ENCODE measurements around the gene PPP1R3E. TPM values are rescaled to one million over a fixed set of nuclear protein-coding genes. Genes with fewer than 3 reads are reported as not detected.

PPP1R3E gene
- total RNA-seq, 1 experiment from 2014 or later = 3.9 TPM

DNA sequence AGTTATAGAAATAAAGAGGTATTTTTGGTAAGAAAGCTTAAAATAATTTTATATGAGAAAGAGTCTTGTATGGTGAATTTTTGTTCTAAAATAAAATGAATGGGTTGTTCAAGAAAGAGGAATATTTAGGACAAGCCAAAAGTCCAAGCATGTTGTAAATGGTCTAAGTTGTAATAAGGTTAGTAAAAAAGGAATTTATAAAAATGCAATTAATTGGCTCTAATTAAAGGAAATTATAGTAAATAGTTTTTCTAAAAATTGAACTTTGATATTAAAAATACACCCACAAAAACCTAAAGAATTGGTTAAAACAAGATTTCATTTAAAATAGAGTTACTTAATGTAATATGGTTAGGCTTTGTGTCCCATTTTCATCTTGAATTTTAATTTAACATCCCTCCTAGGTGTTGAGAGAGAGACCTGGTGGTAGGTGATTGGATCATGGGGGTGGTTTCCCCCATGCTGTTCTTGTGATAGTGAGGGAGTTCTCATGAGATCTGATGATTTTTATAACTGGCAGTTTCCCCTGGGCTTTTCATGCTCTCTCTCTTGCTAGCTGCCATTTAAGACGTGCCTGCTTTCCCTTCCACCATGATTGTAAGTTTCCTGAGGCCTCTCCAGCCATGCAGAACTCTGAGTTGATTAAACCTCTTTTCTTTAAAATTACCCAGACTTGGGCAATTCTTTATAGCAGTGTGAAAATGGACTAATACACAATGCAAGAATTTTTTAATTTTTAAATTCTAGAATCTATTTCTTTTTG, 37.0 kb upstream of the PPP1R3E start:
- Histone ChIP-seq H3K18ac (ENCODE audit: insufficient read length, low read depth, low read length) (no peak overlapping the region), H3K27me3 (ENCODE audit: insufficient read depth, low read length) (no peaks in the 10 kb centered on the region), H2BK20ac (ENCODE audit: low read depth, low read length, poor library complexity, severe bottlenecking) (no peak overlapping the region), H2BK12ac (ENCODE audit: insufficient read length, low read depth, low read length) (no peak overlapping the region), H3T11ph (ENCODE audit: low read length) (no peak overlapping the region), H3K9ac (ENCODE audit: extremely low read depth, insufficient read length, low read length) (no peak overlapping the region), H2AK5ac (ENCODE audit: insufficient read length, low read length) (no peak overlapping the region), H3K23me2 (ENCODE audit: insufficient read length, low read depth, low read length, poor library complexity, severe bottlenecking) (no peaks in the 10 kb centered on the region), H3K9me3 (ENCODE audit: control insufficient read depth, low read depth, low read length) (no peaks in the 10 kb centered on the region), H3K79me1 (ENCODE audit: insufficient read depth, low read depth, low read length, poor library complexity, severe bottlenecking) (no peaks in the 10 kb centered on the region), H3K23ac (ENCODE audit: insufficient read length, low read depth, low read length) (no peak overlapping the region), H4K8ac (replicated peaks; ENCODE audit: insufficient read length, low read depth, low read length) (no peak overlapping the region), H2BK5ac (ENCODE audit: insufficient read length, low read length) (no peak overlapping the region), H3K27ac (ENCODE audit: insufficient read length, low read depth, low read length) (no peak overlapping the region), H3K79me2 (ENCODE audit: insufficient read depth, low read length) (no peaks in the 10 kb centered on the region), H4K5ac (ENCODE audit: insufficient read length, low read depth, low read length) (no peak overlapping the region), H2BK15ac (ENCODE audit: low read depth, low read length) (no peak overlapping the region), H4K20me1 (ENCODE audit: control insufficient read depth, insufficient read depth, insufficient read length) (no peaks in the 10 kb centered on the region), H2BK120ac (ENCODE audit: low read depth, low read length, poor library complexity, severe bottlenecking) (no peak overlapping the region), H2AFZ (ENCODE audit: low read length) (no peak overlapping the region), H4K91ac (ENCODE audit: insufficient read length, low read depth, low read length) (no peak overlapping the region), H3K4ac (ENCODE audit: low read depth, low read length) (no peak overlapping the region), H3K56ac (ENCODE audit: insufficient read length, low read depth, low read length) (no peak overlapping the region), H3K4me2 (ENCODE audit: insufficient read depth, insufficient read length, low read length) (no peak overlapping the region), H3K14ac (ENCODE audit: insufficient read depth, low read length) (no peak overlapping the region), H3K4me1 (ENCODE audit: insufficient read depth, low read length) (no peaks in the 10 kb centered on the region; the same call in 1 of the 2 replicates)
- Mint-ChIP-seq H3K4me3 (no peak overlapping the region), H3K27ac (no peak overlapping the region), H3K27me3 (ENCODE audit: low read depth) (peaks cover 32% of the 10 kb centered on the region), H3K36me3 (ENCODE audit: insufficient read depth in 1 of 3, low read depth in 3 of 3) (peaks cover 1 to 11% (median 9%) of the 10 kb centered on the region in 3 experiments), H3K4me1 (peaks cover 11 to 12% of the 10 kb centered on the region in 2 experiments), H3K9me3 (peaks cover 39 to 47% of the 10 kb centered on the region in 2 experiments)
- WGBS (ENCODE audit: extremely low coverage, insufficient read length, low lambda C conversion rate) = no CpG with 5 or more reads among the region's 1 CpG
- TF ChIP-seq, protein P1, sequence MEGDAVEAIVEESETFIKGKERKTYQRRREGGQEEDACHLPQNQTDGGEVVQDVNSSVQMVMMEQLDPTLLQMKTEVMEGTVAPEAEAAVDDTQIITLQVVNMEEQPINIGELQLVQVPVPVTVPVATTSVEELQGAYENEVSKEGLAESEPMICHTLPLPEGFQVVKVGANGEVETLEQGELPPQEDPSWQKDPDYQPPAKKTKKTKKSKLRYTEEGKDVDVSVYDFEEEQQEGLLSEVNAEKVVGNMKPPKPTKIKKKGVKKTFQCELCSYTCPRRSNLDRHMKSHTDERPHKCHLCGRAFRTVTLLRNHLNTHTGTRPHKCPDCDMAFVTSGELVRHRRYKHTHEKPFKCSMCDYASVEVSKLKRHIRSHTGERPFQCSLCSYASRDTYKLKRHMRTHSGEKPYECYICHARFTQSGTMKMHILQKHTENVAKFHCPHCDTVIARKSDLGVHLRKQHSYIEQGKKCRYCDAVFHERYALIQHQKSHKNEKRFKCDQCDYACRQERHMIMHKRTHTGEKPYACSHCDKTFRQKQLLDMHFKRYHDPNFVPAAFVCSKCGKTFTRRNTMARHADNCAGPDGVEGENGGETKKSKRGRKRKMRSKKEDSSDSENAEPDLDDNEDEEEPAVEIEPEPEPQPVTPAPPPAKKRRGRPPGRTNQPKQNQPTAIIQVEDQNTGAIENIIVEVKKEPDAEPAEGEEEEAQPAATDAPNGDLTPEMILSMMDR (conservative IDR thresholded peaks at IDR 0.05) = no peak
- DNase-seq = no peak

All from H9 (cell line).